Measurements from ENCODE around the gene TMEM178A.

GRCh38 chr2:39664888-39665591 is 677 bp upstream of the TMEM178A start:
- no peak for TF ChIP-seq TAF1 (IDR thresholded peaks at IDR 0.05; ENCODE audit: borderline replicate concordance, low read depth, low read length)
- no peak for TF ChIP-seq POLR2A (IDR thresholded peaks at IDR 0.05; ENCODE audit: low read depth, low read length)
